T-helper 1 cell treated with Interleukin-12 subunit alpha and Interleukin-12 subunit beta and Interleukin-4 antibody, amounts not matched to agents 30 μg/mL and 1 μg/mL, for 36 hours (primary cell): ENCODE data around the gene CLCN6.

Experiments
- H3K27ac Mint-ChIP-seq: one replicate; pipeline ENCODE4 v1.8.0; 2021; ENCODE audit warnings: mild to moderate bottlenecking, mixed read lengths
- H3K27me3 Mint-ChIP-seq: one replicate; pipeline ENCODE4 v1.8.0; 2021; ENCODE audit warnings: low read depth, mixed read lengths
- H3K36me3 Mint-ChIP-seq: one replicate; pipeline ENCODE4 v1.8.0; 2021; ENCODE audit warnings: low read depth, mixed read lengths
- H3K4me1 Mint-ChIP-seq: one replicate; pipeline ENCODE4 v1.8.0; 2021; ENCODE audit warnings: low read depth, mixed read lengths
- H3K4me3 Mint-ChIP-seq: one replicate; pipeline ENCODE4 v1.8.0; 2021; ENCODE audit warnings: mild to moderate bottlenecking, moderate library complexity, mixed read lengths
- H3K9me3 Mint-ChIP-seq: one replicate; pipeline ENCODE4 v1.8.0; 2021; ENCODE audit warnings: mixed read lengths

Gene CLCN6

DNA sequence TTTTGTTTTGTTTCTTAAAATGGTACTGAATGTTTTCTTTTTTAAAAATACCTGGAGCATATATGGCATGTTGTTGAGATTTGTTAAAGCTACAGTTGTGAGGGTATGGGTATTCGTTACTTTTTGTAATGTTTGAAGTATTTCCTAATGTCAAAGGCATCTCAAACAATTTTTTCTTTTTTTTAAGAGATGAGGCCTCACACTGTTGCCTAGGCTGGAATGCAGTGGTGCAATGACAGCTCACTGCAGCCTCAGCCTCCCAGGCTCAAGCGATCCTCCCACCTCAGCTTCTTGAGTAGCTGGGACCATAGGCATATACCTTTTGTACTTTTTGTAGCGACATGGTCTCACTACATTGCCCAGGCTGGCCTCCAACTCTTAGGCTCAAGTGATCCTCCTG is 16.1 kb downstream of the CLCN6 start:
- no peaks in the 10 kb centered on the region for H3K27me3 Mint-ChIP-seq
- no peaks in the 10 kb centered on the region for H3K4me1 Mint-ChIP-seq
- H3K4me3 Mint-ChIP-seq: no peak overlapping the region
- H3K27ac Mint-ChIP-seq: no peak overlapping the region
- H3K9me3 Mint-ChIP-seq: no peaks in the 10 kb centered on the region
- H3K36me3 Mint-ChIP-seq: peaks cover 14% of the 10 kb centered on the region

DNA sequence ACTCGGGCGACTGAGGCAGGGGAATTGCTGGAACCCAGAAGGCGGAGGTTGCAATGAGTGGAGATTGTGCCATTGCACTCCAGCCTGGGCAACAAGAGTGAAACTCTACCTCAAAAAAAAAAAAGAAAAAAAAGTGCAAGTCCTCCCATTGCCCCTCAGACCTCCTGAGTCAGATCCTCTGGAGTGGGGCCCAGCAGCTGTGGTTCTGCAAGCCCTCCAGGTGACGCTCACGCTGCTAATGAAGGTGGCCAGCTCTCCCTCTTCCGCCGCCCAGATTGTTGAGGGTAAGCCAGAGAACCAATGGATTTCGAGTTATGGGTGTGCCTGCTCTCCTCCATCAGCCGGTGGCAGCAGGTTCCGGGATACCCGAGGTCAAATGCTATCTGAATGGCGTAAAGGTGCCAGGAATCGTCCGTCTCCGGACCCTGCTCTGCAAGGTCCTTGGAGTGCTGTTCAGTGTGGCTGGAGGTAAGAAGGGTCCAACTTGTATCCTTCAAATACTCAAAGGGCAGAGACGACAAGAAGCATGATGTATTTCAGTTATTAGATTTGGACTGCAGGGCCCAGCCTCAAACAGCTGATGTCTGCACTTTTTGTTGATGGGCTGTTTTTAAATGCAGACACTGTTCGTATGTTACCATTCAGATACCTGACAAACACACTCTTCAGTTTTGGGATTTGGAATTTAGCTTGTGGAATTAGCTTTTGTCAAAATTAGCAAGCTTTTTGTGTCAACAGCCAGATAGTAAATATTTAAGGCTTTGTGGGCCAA is 17.6 kb downstream of the CLCN6 start:
- H3K27ac Mint-ChIP-seq: no peak overlapping the region
- no peaks in the 10 kb centered on the region for H3K9me3 Mint-ChIP-seq
- H3K4me3 Mint-ChIP-seq: no peak overlapping the region
- H3K4me1 Mint-ChIP-seq: no peaks in the 10 kb centered on the region
- peaks cover 17% of the 10 kb centered on the region for H3K36me3 Mint-ChIP-seq
- no peaks in the 10 kb centered on the region for H3K27me3 Mint-ChIP-seq

GRCh38 chr1:11825131-11825530 is 19.1 kb downstream of the CLCN6 start:
- Mint-ChIP-seq H3K9me3 (no peaks in the 10 kb centered on the region), H3K27me3 (no peaks in the 10 kb centered on the region), H3K4me1 (no peaks in the 10 kb centered on the region), H3K27ac (no peak overlapping the region), H3K4me3 (no peak overlapping the region), H3K36me3 (peaks cover 17% of the 10 kb centered on the region)

DNA sequence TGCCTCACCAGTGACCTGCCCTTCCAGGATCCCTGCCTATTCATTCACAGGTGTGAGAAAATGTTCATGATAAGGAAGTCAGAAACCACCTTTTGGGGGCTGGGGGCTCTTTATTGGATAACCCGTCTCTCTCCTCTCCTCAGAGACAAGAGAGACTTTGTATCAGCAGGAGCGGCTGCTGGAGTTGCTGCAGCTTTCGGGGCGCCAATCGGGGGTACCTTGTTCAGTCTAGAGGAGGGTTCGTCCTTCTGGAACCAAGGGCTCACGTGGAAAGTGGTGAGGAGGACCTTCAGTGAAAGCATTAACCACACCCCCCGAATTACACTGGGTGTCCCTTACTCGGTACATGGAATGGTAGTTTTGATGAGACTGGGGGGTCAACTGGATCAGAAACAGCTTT is 21.0 kb downstream of the CLCN6 start:
- H3K27ac Mint-ChIP-seq: no peak overlapping the region
- H3K36me3 Mint-ChIP-seq: peaks cover 22% of the 10 kb centered on the region
- no peaks in the 10 kb centered on the region for H3K9me3 Mint-ChIP-seq
- H3K4me3 Mint-ChIP-seq: no peak overlapping the region
- no peaks in the 10 kb centered on the region for H3K27me3 Mint-ChIP-seq
- H3K4me1 Mint-ChIP-seq: no peaks in the 10 kb centered on the region

DNA sequence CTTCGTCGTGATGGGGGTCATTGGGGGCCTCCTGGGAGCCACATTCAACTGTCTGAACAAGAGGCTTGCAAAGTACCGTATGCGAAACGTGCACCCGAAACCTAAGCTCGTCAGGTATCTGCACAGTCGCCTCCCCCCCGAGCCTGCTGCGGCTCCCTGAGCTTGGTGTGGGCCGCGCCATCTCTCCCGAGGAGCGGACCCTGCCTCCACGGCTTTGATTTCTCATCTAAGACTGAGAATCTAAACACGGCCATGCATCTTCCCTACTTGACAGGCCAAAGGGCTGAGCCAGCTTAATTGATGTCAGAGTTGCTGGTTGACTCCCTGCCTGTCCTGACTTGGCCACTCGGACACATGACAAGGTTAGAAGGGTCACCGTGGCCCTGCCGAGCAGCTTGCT is 22.5 kb downstream of the CLCN6 start:
- Mint-ChIP-seq H3K27ac (no peak overlapping the region), H3K9me3 (no peaks in the 10 kb centered on the region), H3K4me3 (no peak overlapping the region), H3K36me3 (peaks cover 26% of the 10 kb centered on the region), H3K27me3 (no peaks in the 10 kb centered on the region), H3K4me1 (no peaks in the 10 kb centered on the region)

- H3K4me3 Mint-ChIP-seq: no peak overlapping the region
- H3K27me3 Mint-ChIP-seq: no peaks in the 10 kb centered on the region
- H3K27ac Mint-ChIP-seq: no peak overlapping the region
- H3K4me1 Mint-ChIP-seq: no peaks in the 10 kb centered on the region
- no peaks in the 10 kb centered on the region for H3K9me3 Mint-ChIP-seq
- peaks cover 35% of the 10 kb centered on the region for H3K36me3 Mint-ChIP-seq
Observed at GRCh38 chr1:11831945-11832725, 26.1 kb downstream of the CLCN6 start.

GRCh38 chr1:11833497-11833896 is 27.5 kb downstream of the CLCN6 start:
- no peak overlapping the region for H3K27ac Mint-ChIP-seq
- H3K27me3 Mint-ChIP-seq: no peaks in the 10 kb centered on the region
- H3K9me3 Mint-ChIP-seq: no peaks in the 10 kb centered on the region
- H3K4me1 Mint-ChIP-seq: no peaks in the 10 kb centered on the region
- peaks cover 31% of the 10 kb centered on the region for H3K36me3 Mint-ChIP-seq
- no peak overlapping the region for H3K4me3 Mint-ChIP-seq

GRCh38 chr1:11833900-11834299 is 27.9 kb downstream of the CLCN6 start:
- Mint-ChIP-seq H3K27ac (no peak overlapping the region), H3K4me3 (no peak overlapping the region)

DNA sequence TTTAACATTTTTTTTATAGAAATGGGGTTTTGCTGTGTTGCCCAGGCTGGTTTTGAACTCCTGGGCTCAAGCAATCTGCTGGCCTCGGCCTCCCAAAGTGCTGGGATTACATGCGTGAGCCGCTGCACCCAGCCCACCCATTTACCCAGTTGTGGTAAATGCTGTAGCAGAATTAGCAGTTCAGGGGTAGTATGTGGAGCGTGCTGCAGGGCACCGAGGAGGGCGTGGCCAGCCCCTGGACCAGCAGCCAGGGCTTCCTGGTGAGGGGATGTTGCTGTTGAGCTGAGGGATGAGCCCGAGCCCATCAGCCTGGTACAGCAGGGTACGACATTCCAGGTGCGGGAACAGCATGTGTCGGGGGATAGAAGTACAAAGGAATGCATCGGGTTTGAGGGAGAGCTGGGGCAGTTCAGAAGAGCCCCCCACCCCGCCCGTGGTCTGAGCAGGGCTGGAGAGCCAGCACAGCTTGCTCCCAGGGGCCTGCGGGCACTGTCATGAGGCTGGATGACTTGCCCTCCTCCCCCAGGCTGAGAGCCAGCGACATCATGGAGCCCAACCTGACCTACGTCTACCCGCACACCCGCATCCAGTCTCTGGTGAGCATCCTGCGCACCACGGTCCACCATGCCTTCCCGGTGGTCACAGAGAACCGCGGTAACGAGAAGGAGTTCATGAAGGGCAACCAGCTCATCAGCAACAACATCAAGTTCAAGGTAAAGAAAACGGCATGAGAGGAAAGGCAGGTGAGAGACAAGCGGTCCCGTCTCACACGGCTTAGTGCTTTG is 29.6 kb downstream of the CLCN6 start:
- H3K9me3 Mint-ChIP-seq: no peaks in the 10 kb centered on the region
- H3K36me3 Mint-ChIP-seq: peaks cover 27% of the 10 kb centered on the region
- no peaks in the 10 kb centered on the region for H3K4me1 Mint-ChIP-seq
- H3K27ac Mint-ChIP-seq: no peak overlapping the region
- H3K27me3 Mint-ChIP-seq: no peaks in the 10 kb centered on the region
- H3K4me3 Mint-ChIP-seq: no peak overlapping the region

More at GRCh38 chr1:11833900-11834299, 27.9 kb downstream of the CLCN6 start:
- Mint-ChIP-seq H3K27me3 (no peaks in the 10 kb centered on the region), H3K9me3 (no peaks in the 10 kb centered on the region), H3K36me3 (peaks cover 31% of the 10 kb centered on the region), H3K4me1 (no peaks in the 10 kb centered on the region)

DNA sequence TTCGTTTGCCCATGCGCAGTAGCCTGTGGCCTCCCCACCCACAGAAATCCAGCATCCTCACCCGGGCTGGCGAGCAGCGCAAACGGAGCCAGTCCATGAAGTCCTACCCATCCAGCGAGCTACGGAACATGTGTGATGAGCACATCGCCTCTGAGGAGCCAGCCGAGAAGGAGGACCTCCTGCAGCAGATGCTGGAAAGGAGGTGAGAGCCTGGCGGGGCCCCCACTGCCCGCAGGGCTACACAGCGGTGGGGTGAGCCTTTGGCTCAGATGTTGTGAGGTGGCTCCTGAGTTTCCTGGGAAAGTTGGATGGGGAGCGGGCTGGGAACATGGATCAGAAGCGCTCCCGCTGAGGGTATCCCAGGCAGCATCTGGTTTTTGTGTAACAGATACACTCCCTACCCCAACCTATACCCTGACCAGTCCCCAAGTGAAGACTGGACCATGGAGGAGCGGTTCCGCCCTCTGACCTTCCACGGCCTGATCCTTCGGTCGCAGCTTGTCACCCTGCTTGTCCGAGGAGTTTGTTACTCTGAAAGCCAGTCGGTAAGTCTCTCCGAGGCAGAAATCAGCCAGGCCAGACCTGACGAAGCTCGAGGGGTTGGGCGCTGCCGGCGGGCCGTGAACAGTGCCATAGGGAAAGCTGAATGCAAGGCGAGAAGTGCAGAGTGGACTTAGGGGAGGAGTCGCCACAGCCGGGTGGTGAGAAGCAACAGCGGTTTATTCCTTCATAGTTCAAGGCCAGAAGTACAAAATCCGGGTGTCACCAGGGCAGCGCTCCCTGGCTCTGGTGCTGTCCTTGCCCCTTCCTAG is 31.2 kb downstream of the CLCN6 start:
- H3K4me3 Mint-ChIP-seq: no peak overlapping the region
- H3K9me3 Mint-ChIP-seq: no peaks in the 10 kb centered on the region
- no peak overlapping the region for H3K27ac Mint-ChIP-seq
- H3K4me1 Mint-ChIP-seq: no peaks in the 10 kb centered on the region
- no peaks in the 10 kb centered on the region for H3K27me3 Mint-ChIP-seq
- peaks cover 25% of the 10 kb centered on the region for H3K36me3 Mint-ChIP-seq

DNA sequence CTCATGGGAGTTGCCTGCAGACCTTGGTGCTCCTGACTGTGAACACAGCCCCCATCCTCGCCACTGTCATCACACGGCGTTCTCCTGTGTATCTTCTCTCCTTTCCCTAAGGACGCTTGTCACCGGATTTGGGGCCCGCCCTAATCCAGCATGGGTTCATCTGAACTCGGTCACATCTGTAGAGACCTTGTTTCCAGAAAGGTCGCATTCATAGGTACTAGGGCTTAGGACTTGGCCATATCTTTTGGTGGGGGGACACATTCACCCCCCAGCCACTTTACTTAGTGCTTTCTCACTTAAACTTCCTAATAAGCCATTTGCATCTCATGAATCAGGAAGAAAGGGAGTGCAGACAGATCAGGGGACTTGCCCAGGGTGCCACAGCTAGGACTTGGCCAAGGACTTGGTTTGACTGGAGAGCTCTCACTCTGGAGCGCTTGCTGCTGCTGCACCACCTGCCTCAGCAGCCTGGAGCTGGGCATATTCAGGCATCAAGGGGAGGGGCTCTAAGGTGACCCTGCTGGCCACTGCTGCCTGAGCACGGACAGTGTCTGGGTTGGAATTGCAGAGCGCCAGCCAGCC is 31.9 kb downstream of the CLCN6 start:
- H3K27me3 Mint-ChIP-seq: no peaks in the 10 kb centered on the region
- H3K36me3 Mint-ChIP-seq: peaks cover 26% of the 10 kb centered on the region
- H3K4me3 Mint-ChIP-seq: no peak overlapping the region
- no peaks in the 10 kb centered on the region for H3K9me3 Mint-ChIP-seq
- H3K27ac Mint-ChIP-seq: no peak overlapping the region
- no peaks in the 10 kb centered on the region for H3K4me1 Mint-ChIP-seq

DNA sequence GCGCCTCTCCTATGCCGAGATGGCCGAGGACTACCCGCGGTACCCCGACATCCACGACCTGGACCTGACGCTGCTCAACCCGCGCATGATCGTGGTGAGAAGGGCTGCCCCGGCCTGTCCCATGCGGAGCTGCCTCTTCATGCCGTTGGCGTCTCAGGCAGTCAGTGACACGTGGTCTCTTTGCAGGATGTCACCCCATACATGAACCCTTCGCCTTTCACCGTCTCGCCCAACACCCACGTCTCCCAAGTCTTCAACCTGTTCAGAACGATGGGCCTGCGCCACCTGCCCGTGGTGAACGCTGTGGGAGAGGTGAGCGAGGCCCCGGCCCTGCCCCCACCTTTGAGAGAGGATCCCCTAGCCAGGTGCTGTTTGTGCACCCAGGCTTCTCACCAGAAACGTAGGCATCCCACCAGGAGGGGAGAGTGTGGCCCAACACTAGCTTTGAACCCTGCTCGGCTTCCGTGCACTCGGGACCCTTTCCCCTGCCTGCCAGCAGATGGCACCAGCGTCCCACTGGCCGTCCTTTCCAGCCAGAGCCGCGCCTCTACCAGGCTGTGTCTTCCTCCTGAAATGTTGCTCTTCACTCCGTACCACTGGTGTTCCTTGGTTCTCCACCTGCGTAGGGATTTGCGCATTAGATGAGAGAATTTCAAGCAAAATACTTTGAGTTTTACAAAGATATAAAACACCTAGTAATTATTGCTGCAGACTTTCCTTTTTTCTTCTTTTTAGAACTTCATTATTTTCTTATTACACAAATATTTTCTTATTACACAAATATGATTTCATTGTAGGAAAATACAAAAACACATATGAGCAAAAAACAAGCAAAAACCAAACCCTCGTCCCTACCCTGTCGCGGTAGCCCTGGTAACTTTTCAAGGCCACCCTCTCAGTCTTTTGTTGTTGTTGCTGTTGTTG is 32.6 kb downstream of the CLCN6 start:
- H3K27ac Mint-ChIP-seq: no peak overlapping the region
- no peak overlapping the region for H3K4me3 Mint-ChIP-seq
- no peaks in the 10 kb centered on the region for H3K9me3 Mint-ChIP-seq
- H3K27me3 Mint-ChIP-seq: no peaks in the 10 kb centered on the region
- H3K4me1 Mint-ChIP-seq: no peaks in the 10 kb centered on the region
- H3K36me3 Mint-ChIP-seq: peaks cover 28% of the 10 kb centered on the region
